ENCODE results near the gene FRMD8. TPM values are rescaled to one million over a fixed set of nuclear protein-coding genes. Genes with fewer than 3 reads are reported as not detected.

The FRMD8 gene
- total and polyA plus RNA-seq, 2 of the 8 experiments (the other 6 are each of a cell fraction or from before 2014, with no cell fraction given) = 15.0 to 19.2 TPM

- H3K27ac ChIP-seq (ENCODE audit: low read depth, low read length) = no peak overlapping the region
- FAIRE-seq (no peak), DNase-seq (ENCODE audit: low read depth in 1 of 2, low spot score in 2 of 2) (no peak)
- H3K36me3 ChIP-seq (ENCODE audit: control insufficient read depth in 2 of 4, insufficient read depth in 4 of 4, low read length in 3 of 4) = peaks cover 0 to 4% (median 0%) of the 10 kb centered on the region in 4 experiments; a peak in 2 of 8 replicates
- no peak overlapping the region for H2AK5ac ChIP-seq (ENCODE audit: low read depth, low read length)
- no peak overlapping the region for H2BK5ac ChIP-seq (ENCODE audit: low read depth, low read length)
- no peak overlapping the region for H2AFZ ChIP-seq (ENCODE audit: low read length)
- H3K9me3 ChIP-seq (ENCODE audit: insufficient read depth in 2 of 2, low read depth in 1 of 2, low read length in 1 of 2) = no peaks in the 10 kb centered on the region
- H4K5ac ChIP-seq (ENCODE audit: insufficient read length, low read depth, low read length) = no peak overlapping the region
- ChIA-PET POLR2A (ENCODE audit: partially characterized antibody) (interaction anchor here (0.8 to 17.0 kb wide), 8 partner anchors 9 to 109 kb away, joined by 3 to 202 read pairs (median 4); partner anchors contain the start of genes MALAT1 and NEAT1), CTCF (ENCODE audit: partially characterized antibody) (interaction anchor here (0.7 to 4.5 kb wide), 14 partner anchors 10 to 118 kb away, joined by 3 to 29 read pairs (median 3); partner anchors contain the start of gene NEAT1)
- no peak overlapping the region for H3K56ac ChIP-seq (replicated peaks; ENCODE audit: insufficient read length, low read depth, low read length)
- no peaks in the 10 kb centered on the region for H3K27me3 ChIP-seq (replicated peaks in 1 of 4; ENCODE audit: control insufficient read depth in 3 of 4, extremely low read depth in 1 of 4, insufficient read depth in 3 of 4, low read length in 3 of 4)
- no peak overlapping the region for H2BK120ac ChIP-seq (replicated peaks; ENCODE audit: low read depth, low read length)
- H3K4ac ChIP-seq (replicated peaks; ENCODE audit: insufficient read length, low read depth, low read length) = no peak overlapping the region
- no peak overlapping the region for H3K23ac ChIP-seq (ENCODE audit: insufficient read length)
- no peak overlapping the region for H2BK15ac ChIP-seq (ENCODE audit: low read length)
- peaks cover 2% of the 10 kb centered on the region; the same call in 1 of the 2 replicates for H3K79me1 ChIP-seq (ENCODE audit: low read depth, low read length)
- H2BK20ac ChIP-seq (ENCODE audit: low read length) = no peak overlapping the region
- no peak overlapping the region for H3K4me3 ChIP-seq (ENCODE audit: extremely low read depth in 1 of 4, insufficient read depth in 2 of 4, low read depth in 3 of 4, low read length in 4 of 4)
- H4K20me1 ChIP-seq (replicated peaks in 1 of 2; ENCODE audit: control insufficient read depth in 1 of 2, insufficient read depth in 2 of 2, low read length in 2 of 2) = peaks cover 0 to 4% of the 10 kb centered on the region in 2 experiments
- no peaks in the 10 kb centered on the region for H3K23me2 ChIP-seq (ENCODE audit: low read depth, low read length)
- no peak overlapping the region for H2BK12ac ChIP-seq (ENCODE audit: low read depth, low read length)
- H3K4me2 ChIP-seq (ENCODE audit: insufficient read depth in 1 of 2, low read depth in 2 of 2, low read length in 2 of 2) = no peak overlapping the region
- H3K14ac ChIP-seq (ENCODE audit: insufficient read length) = no peak overlapping the region
- no peak overlapping the region for H3K18ac ChIP-seq (ENCODE audit: extremely low read depth, low read length)
- no peak overlapping the region for H3K9ac ChIP-seq (replicated peaks in 1 of 4; ENCODE audit: extremely low read depth in 1 of 4, low read depth in 3 of 4, low read length in 3 of 4)
- H3K79me2 ChIP-seq (ENCODE audit: control insufficient read depth in 1 of 2, insufficient read depth in 2 of 2, low read length in 2 of 2) = no peaks in the 10 kb centered on the region
- 84% methylated on average over 17 of the region's 17 CpGs; no CpG with 5 or more reads in 1 of the 2 experiments for WGBS, 2 experiments (ENCODE audit: extremely low coverage in 1 of 2, insufficient coverage in 1 of 2, insufficient read length in 1 of 2, insufficient replicate concordance in 2 of 2, low coverage in 1 of 2, low lambda C conversion rate in 2 of 2, missing lambda C conversion rate in 1 of 2)
- peaks cover 0 to 14% (median 5%) of the 10 kb centered on the region in 4 experiments; a peak in 5 of 7 replicates for H3K4me1 ChIP-seq (replicated peaks in 1 of 4; ENCODE audit: control insufficient read depth in 3 of 4, insufficient read depth in 4 of 4, low read length in 3 of 4)
- H4K8ac ChIP-seq (ENCODE audit: extremely low read depth, insufficient read depth, low read length) = no peak overlapping the region
- H4K91ac ChIP-seq (replicated peaks; ENCODE audit: insufficient read length, low read length) = no peak overlapping the region
- TF ChIP-seq ATF2 (IDR thresholded peaks at IDR 0.05; ENCODE audit: low read length) (no peak), GTF2F1 (IDR thresholded peaks at IDR 0.05; ENCODE audit: borderline replicate concordance, low read depth, low read length) (no peak), PHF8 (conservative IDR thresholded peaks at IDR 0.05; ENCODE audit: low read depth, low read length) (no peak), MAX (IDR thresholded peaks at IDR 0.05) (no peak), MAFK (IDR thresholded peaks at IDR 0.05; ENCODE audit: low read depth, low read length) (no peak), KDM1A (IDR thresholded peaks at IDR 0.05; ENCODE audit: borderline replicate concordance, low read length) (no peak), GABPA (IDR thresholded peaks at IDR 0.05; ENCODE audit: borderline replicate concordance, insufficient read depth, low read length) (no peak), KDM4A (IDR thresholded peaks at IDR 0.05; ENCODE audit: low read depth, low read length, severe bottlenecking) (no peak)
Observed at GRCh38 chr11:65393513-65394079, 7.2 kb downstream of the FRMD8 start.

Measured in H1 (cell line).